ENCODE results near the gene MAPKAPK5. TPM values are rescaled to one million over a fixed set of nuclear protein-coding genes. Genes with fewer than 3 reads are reported as not detected.
"Not testable (repeated sequence)": the region's sequence is repeated elsewhere in the genome, so short reads cannot be mapped to it uniquely, and the experiment has no call there.

Gene MAPKAPK5
- total RNA-seq, 1 donor from 2014 or later: 70.9 TPM

DNA sequence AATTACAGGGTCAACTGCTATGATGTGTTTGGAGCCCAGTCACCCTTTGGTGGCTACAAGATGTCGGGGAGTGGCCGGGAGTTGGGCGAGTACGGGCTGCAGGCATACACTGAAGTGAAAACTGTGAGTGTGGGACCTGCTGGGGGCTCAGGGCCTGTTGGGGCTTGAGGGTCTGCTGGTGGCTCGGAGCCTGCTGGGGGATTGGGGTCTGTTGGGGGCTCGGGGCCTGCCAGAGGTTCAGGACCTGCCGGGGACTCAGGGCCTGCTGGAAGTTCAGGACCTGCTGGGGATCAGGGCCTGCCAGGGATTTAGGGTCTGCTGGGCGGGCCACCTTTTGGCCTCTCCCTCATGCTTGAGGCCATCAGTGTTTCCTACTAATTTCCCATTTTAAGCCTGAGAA lies 38.2 kb upstream of the MAPKAPK5 start:
- H3K36me3 Mint-ChIP-seq: peaks cover 33% of the 10 kb centered on the region
- H3K9me3 Mint-ChIP-seq: no peaks in the 10 kb centered on the region
- no peak for DNase-seq (ENCODE audit: low spot score in 2 of 2, unreplicated experiment in 2 of 2)
- H3K4me1 Mint-ChIP-seq: no peaks in the 10 kb centered on the region
- H3K27ac Mint-ChIP-seq: no peak overlapping the region
- H3K4me3 Mint-ChIP-seq: no peak overlapping the region
- TF ChIP-seq, protein P1, sequence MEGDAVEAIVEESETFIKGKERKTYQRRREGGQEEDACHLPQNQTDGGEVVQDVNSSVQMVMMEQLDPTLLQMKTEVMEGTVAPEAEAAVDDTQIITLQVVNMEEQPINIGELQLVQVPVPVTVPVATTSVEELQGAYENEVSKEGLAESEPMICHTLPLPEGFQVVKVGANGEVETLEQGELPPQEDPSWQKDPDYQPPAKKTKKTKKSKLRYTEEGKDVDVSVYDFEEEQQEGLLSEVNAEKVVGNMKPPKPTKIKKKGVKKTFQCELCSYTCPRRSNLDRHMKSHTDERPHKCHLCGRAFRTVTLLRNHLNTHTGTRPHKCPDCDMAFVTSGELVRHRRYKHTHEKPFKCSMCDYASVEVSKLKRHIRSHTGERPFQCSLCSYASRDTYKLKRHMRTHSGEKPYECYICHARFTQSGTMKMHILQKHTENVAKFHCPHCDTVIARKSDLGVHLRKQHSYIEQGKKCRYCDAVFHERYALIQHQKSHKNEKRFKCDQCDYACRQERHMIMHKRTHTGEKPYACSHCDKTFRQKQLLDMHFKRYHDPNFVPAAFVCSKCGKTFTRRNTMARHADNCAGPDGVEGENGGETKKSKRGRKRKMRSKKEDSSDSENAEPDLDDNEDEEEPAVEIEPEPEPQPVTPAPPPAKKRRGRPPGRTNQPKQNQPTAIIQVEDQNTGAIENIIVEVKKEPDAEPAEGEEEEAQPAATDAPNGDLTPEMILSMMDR (IDR thresholded peaks at IDR 0.05; ENCODE audit: unreplicated experiment): no peak
- H3K27me3 Mint-ChIP-seq (ENCODE audit: low read depth): no peaks in the 10 kb centered on the region

DNA sequence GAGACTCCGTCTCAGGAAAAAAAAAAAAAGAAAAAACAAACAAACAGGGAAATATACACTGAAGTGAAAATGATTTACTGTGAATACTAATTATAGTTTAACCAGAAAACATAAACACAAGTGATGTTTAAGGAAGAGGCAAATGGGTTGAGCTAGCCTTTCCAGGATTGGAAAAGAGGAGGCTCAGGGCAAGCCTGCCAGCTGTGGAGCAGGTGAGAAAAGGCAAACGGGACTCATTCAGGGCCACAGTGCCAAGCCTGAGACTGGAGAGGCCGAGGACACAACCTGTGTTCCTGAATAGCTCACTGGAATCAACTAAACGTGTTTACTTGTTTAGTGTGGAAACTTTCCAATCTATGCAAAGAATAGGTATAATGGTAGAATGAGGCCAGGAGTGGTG lies 35.7 kb upstream of the MAPKAPK5 start:
- Mint-ChIP-seq H3K27me3 (ENCODE audit: low read depth) (no peaks in the 10 kb centered on the region), H3K36me3 (peaks cover 27% of the 10 kb centered on the region), H3K9me3 (no peaks in the 10 kb centered on the region), H3K4me1 (no peaks in the 10 kb centered on the region), H3K4me3 (no peak overlapping the region), H3K27ac (no peak overlapping the region)
- no peak for DNase-seq (ENCODE audit: low spot score in 2 of 2, unreplicated experiment in 2 of 2)
- TF ChIP-seq, protein P1 (IDR thresholded peaks at IDR 0.05; ENCODE audit: unreplicated experiment): no peak

DNA sequence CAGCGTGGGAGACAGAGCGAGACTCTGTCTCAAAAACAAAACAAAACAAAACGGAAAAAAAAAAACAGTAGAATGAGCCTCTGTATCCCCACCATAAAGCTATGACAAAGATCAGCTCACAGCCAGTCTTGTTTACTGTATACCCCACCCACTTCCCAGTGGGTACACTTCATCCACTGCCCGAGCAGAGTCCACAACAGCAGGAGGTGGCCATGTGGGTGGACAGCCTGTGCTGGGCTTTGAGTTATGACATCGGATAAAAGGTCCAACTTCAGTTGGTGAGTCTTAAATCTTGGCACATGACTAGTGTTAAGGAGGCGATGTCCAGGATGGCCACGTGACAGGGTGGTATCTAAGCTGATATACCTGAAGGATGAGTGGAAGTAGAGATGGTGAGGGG lies 34.8 kb upstream of the MAPKAPK5 start:
- Mint-ChIP-seq H3K4me3 (no peak overlapping the region), H3K27me3 (ENCODE audit: low read depth) (no peaks in the 10 kb centered on the region), H3K36me3 (peaks cover 25% of the 10 kb centered on the region), H3K9me3 (no peaks in the 10 kb centered on the region), H3K27ac (no peak overlapping the region), H3K4me1 (no peaks in the 10 kb centered on the region)
- DNase-seq (ENCODE audit: low spot score in 2 of 2, unreplicated experiment in 2 of 2): no peak
- TF ChIP-seq, protein P1 (IDR thresholded peaks at IDR 0.05; ENCODE audit: unreplicated experiment): no peak

DNA sequence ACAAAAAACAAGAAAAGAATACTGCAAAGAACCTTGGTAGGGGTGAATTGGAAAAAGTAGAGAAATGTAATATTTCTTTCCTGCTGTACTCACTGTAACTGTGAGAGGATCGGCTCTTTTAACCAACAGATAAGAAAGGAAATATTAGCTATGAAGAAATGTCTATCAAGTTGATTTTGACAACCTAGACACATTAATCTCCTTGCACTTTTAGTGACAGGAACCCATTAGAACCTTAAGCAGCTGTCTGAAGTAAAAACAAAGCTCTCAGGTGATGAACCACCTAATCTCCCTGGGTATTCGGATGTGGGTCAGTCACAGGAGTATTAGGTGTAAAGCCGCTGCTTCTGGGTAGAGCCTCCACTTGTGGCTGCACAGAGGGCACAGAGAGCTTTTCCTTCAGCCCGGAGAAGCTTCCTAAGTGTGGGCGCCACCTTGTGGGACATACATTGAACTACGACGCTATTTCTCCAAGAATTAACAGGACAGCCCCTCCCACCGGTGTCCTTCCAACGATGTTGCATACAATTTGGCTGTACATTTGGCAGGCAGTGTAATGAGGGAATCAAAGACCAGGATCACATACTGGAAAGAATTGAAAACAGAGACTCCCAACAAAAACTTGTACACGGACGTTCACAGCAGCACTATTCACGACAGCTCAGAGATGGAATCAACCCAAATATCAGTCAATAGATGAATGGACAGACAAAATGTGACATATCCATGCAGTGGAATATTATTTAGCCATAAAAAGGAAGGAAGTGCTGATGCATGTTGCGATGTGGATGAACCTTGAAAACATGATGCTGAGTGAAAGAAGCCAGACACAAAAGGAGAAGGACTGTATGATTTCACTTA lies 28.9 kb upstream of the MAPKAPK5 start:
- no peak overlapping the region for H3K27ac Mint-ChIP-seq
- peak; percentile 34 to 62 for DNase-seq (ENCODE audit: low spot score in 2 of 2, unreplicated experiment in 2 of 2)
- H3K27me3 Mint-ChIP-seq (ENCODE audit: low read depth): no peaks in the 10 kb centered on the region
- peaks cover 15% of the 10 kb centered on the region for H3K36me3 Mint-ChIP-seq
- H3K9me3 Mint-ChIP-seq: peaks cover 4% of the 10 kb centered on the region
- TF ChIP-seq, protein P1 (IDR thresholded peaks at IDR 0.05; ENCODE audit: unreplicated experiment): peak; percentile 75
- H3K4me3 Mint-ChIP-seq: no peak overlapping the region
- H3K4me1 Mint-ChIP-seq: no peaks in the 10 kb centered on the region

DNA sequence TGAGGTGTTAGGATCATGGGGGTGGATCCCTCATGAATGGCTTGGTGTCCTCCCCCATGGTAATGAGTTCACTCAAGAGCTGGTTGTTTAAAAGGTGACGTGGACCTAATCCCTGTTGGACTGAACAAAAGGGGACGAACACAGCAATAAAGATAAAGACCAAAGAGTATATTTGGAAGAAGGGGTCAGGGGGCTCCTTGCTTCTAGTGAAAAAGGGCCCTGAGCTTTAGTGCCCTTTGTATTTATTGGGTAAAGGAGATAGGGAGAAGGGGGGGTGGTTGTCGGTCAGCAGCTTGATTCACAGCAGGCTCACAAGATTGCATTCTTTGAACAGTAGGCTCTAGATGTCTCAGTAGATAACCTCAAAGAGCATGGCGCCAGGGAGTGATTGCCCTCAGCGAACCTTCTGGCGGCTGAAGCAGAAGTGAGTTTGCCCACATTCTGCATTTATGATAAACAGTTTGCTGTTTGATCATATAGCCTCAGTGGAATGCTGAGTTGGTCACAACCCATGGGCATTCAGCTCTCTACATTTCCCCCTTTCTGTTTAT lies 25.9 kb upstream of the MAPKAPK5 start:
- no peak for DNase-seq (ENCODE audit: low spot score in 2 of 2, unreplicated experiment in 2 of 2)
- Mint-ChIP-seq H3K36me3 (peaks cover 5% of the 10 kb centered on the region), H3K9me3 (peaks cover 7% of the 10 kb centered on the region), H3K4me1 (peaks cover 11% of the 10 kb centered on the region), H3K27ac (no peak overlapping the region), H3K4me3 (no peak overlapping the region), H3K27me3 (ENCODE audit: low read depth) (no peaks in the 10 kb centered on the region)
- TF ChIP-seq, protein P1 (IDR thresholded peaks at IDR 0.05; ENCODE audit: unreplicated experiment): no peak

DNA sequence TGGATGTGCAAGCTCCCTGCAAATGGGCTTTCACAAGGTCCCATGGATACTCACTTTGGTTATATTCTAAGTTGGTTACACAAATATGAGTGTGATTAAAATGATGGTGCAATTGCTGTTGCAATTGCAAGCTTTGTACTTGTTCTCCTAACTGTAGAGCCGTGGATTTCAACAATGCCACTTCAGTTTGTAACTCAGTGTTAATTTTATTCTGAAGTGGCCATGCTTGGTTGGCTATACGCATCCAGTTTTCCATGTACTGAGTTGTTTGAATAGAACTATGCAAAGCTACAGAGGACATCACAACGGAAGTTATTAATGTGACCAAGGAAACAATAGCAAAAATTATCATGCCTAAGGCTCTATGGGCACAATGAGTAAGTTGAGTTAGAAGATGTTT lies 25.1 kb upstream of the MAPKAPK5 start:
- not testable (repeated sequence) for H3K4me3 Mint-ChIP-seq; H3K36me3 Mint-ChIP-seq; DNase-seq (ENCODE audit: low spot score in 2 of 2, unreplicated experiment in 2 of 2); H3K9me3 Mint-ChIP-seq; H3K27me3 Mint-ChIP-seq (ENCODE audit: low read depth); H3K27ac Mint-ChIP-seq
- peaks cover 11% of the 10 kb centered on the region for H3K4me1 Mint-ChIP-seq

Measured in mesothelial cell of epicardium (in vitro differentiated cells).